ENCODE data around the gene IGSF9.

- TF ChIP-seq TAF1 (IDR thresholded peaks at IDR 0.05; ENCODE audit: borderline replicate concordance, low read depth, low read length) (no peak), CTCF (IDR thresholded peaks at IDR 0.05 in 2 of 3, conservative IDR thresholded peaks at IDR 0.05 in 1 of 3; ENCODE audit: control insufficient read depth in 2 of 3, extremely low read depth in 1 of 3, insufficient read depth in 1 of 3, low read depth in 3 of 3, low read length in 3 of 3) (no peak), HDGF (IDR thresholded peaks at IDR 0.05) (no peak), POLR2A (IDR thresholded peaks at IDR 0.05; ENCODE audit: low read depth, low read length) (no peak), ZBTB11 (CRISPR knock-in tag; IDR thresholded peaks at IDR 0.05) (no peak), E2F4 (IDR thresholded peaks at IDR 0.05; ENCODE audit: low read depth, low read length) (no peak), BHLHE40 (IDR thresholded peaks at IDR 0.05; ENCODE audit: borderline replicate concordance in 1 of 2, low read depth in 2 of 2, low read length in 1 of 2) (no peak), NFYB (IDR thresholded peaks at IDR 0.05; ENCODE audit: insufficient read depth, low read depth, low read length) (no peak), CREB1 (IDR thresholded peaks at IDR 0.05; ENCODE audit: low read depth) (no peak), PAX8 (IDR thresholded peaks at IDR 0.05) (no peak), REST (IDR thresholded peaks at IDR 0.05; ENCODE audit: low read depth, low read length) (no peak)
These were observed 27.2 kb upstream of the IGSF9 start for GRCh38 chr1:159972443-159973205.
